A549 (cell line): ENCODE results near the gene CDK18.

Source experiments
- CEBPB ChIP-seq, 2 experiments: fragments of >200 bp in 1 of 2; sonication (Bioruptor Twin) in 1 of 2; formaldehyde crosslinking in 1 of 2; IDR thresholded peaks; 2 replicates each; pipeline ENCODE4 v1.6.1; 2012 to 2016
- EHMT2 ChIP-seq: fragments of 200-600 bp; sonication (generic); IDR thresholded peaks from 2 replicates; pipeline ENCODE4 v1.6.1; 2016; ENCODE audit warnings: antibody characterized with exemption, low read depth, mild to moderate bottlenecking, moderate library complexity
- EP300 ChIP-seq, 2 experiments: fragments of >200 bp; sonication (Bioruptor Twin); formaldehyde crosslinking; IDR thresholded peaks; 2 replicates in 1 of 2; 3 replicates in 1 of 2; pipeline ENCODE4 v1.6.1; 2016 to 2017
- FOSL2 ChIP-seq, 2 experiments: fragments of 450-650 bp in 1 of 2; fragments of >200 bp in 1 of 2; sonication (Bioruptor Twin) in 1 of 2; formaldehyde crosslinking; IDR thresholded peaks; 2 replicates each; pipeline versions ENCODE4 v1.5.0 to v1.6.1; 2016 to 2020; ENCODE audit warnings: mild to moderate bottlenecking in 1 of 2, moderate library complexity in 1 of 2
- HOXA7 ChIP-seq: fragments of 250-450 bp; sonication (Bioruptor Pico); IDR thresholded peaks from 2 replicates; pipeline ENCODE4 v1.5.0; 2020; ENCODE audit warnings: mild to moderate bottlenecking, moderate library complexity
- KDM1A ChIP-seq: fragments of 200-600 bp; sonication (generic); IDR thresholded peaks from 2 replicates; pipeline ENCODE4 v1.6.1; 2016; ENCODE audit warnings: low read depth, mild to moderate bottlenecking
- MAZ ChIP-seq: fragments of 150-350 bp; IDR thresholded peaks from 2 replicates; pipeline ENCODE4 v1.6.1; 2014; ENCODE audit warnings: antibody characterized with exemption, low read depth, low read length, borderline replicate concordance
- POLR2A ChIP-seq: IDR thresholded peaks from 2 replicates; pipeline ENCODE4 v1.6.1; 2012; ENCODE audit warnings: mild to moderate bottlenecking, low read length
- POLR2AphosphoS2 ChIP-seq: conservative IDR thresholded peaks from 2 replicates; pipeline ENCODE4 v1.6.1; 2012; ENCODE audit warnings: low read length, improper control_type of control experiment, inconsistent platforms
- RCOR1 ChIP-seq: fragments of 150-350 bp; IDR thresholded peaks from 2 replicates; pipeline ENCODE4 v1.6.1; 2014; ENCODE audit warnings: antibody characterized with exemption, low read length, low read depth
- SREBF2 ChIP-seq: fragments of 450-650 bp; IDR thresholded peaks from 2 replicates; pipeline ENCODE4 v1.6.1; 2014; ENCODE audit warnings: mild to moderate bottlenecking, moderate library complexity
- TF ChIP-seq, protein P1 (sequence below): fragments of >200 bp; sonication (Bioruptor Twin); formaldehyde crosslinking; IDR thresholded peaks from 3 replicates; pipeline ENCODE4 v1.5.1; 2016
- TF ChIP-seq, protein P2 (sequence below): IDR thresholded peaks from 2 replicates; pipeline ENCODE4 v1.6.1; 2012
- TF ChIP-seq, protein P3 (sequence below): fragments of 200-600 bp; sonication (generic); IDR thresholded peaks from 2 replicates; pipeline ENCODE4 v1.6.1; 2016; ENCODE audit warnings: antibody characterized with exemption, mild to moderate bottlenecking, moderate library complexity

DNA sequence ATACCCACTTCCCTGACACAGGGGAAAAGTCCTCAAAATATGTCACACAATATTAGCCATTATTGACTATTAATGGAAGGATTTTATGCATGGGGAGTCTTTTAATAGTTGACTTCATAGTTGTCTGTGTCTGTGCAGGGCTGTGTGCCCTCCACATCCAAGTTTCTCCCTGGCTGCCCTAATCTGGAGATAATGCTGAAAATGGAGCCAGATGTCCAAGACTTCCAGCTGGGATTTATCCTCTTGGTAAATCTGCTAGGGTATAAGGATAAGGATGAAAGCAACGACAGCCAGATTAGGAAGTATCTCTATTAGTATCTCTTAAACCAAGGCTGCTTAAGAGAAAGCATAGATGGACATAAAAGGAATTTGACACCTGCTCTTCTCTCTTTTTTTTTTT lies 42.1 kb downstream of the CDK18 start:
- TF ChIP-seq, protein P1, sequence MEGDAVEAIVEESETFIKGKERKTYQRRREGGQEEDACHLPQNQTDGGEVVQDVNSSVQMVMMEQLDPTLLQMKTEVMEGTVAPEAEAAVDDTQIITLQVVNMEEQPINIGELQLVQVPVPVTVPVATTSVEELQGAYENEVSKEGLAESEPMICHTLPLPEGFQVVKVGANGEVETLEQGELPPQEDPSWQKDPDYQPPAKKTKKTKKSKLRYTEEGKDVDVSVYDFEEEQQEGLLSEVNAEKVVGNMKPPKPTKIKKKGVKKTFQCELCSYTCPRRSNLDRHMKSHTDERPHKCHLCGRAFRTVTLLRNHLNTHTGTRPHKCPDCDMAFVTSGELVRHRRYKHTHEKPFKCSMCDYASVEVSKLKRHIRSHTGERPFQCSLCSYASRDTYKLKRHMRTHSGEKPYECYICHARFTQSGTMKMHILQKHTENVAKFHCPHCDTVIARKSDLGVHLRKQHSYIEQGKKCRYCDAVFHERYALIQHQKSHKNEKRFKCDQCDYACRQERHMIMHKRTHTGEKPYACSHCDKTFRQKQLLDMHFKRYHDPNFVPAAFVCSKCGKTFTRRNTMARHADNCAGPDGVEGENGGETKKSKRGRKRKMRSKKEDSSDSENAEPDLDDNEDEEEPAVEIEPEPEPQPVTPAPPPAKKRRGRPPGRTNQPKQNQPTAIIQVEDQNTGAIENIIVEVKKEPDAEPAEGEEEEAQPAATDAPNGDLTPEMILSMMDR, result no peak
- TF ChIP-seq POLR2AphosphoS2 (no peak), FOSL2 (IDR thresholded peaks at IDR 0.05) (no peak), FOSL2 (CRISPR knock-in tag; IDR thresholded peaks at IDR 0.05) (no peak), EP300 (IDR thresholded peaks at IDR 0.05) (no peak), CEBPB (IDR thresholded peaks at IDR 0.05) (no peak), HOXA7 (no peak), MAZ (no peak), SREBF2 (no peak), EHMT2 (no peak), RCOR1 (no peak), POLR2A (no peak), KDM1A (no peak)
- TF ChIP-seq, protein P2, sequence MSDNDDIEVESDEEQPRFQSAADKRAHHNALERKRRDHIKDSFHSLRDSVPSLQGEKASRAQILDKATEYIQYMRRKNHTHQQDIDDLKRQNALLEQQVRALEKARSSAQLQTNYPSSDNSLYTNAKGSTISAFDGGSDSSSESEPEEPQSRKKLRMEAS, result no peak
- TF ChIP-seq, protein P3, sequence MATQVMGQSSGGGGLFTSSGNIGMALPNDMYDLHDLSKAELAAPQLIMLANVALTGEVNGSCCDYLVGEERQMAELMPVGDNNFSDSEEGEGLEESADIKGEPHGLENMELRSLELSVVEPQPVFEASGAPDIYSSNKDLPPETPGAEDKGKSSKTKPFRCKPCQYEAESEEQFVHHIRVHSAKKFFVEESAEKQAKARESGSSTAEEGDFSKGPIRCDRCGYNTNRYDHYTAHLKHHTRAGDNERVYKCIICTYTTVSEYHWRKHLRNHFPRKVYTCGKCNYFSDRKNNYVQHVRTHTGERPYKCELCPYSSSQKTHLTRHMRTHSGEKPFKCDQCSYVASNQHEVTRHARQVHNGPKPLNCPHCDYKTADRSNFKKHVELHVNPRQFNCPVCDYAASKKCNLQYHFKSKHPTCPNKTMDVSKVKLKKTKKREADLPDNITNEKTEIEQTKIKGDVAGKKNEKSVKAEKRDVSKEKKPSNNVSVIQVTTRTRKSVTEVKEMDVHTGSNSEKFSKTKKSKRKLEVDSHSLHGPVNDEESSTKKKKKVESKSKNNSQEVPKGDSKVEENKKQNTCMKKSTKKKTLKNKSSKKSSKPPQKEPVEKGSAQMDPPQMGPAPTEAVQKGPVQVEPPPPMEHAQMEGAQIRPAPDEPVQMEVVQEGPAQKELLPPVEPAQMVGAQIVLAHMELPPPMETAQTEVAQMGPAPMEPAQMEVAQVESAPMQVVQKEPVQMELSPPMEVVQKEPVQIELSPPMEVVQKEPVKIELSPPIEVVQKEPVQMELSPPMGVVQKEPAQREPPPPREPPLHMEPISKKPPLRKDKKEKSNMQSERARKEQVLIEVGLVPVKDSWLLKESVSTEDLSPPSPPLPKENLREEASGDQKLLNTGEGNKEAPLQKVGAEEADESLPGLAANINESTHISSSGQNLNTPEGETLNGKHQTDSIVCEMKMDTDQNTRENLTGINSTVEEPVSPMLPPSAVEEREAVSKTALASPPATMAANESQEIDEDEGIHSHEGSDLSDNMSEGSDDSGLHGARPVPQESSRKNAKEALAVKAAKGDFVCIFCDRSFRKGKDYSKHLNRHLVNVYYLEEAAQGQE, result no peak
